ENCODE data around the gene MARCO. TPM values are rescaled to one million over a fixed set of nuclear protein-coding genes. Genes with fewer than 3 reads are reported as not detected.
"Not testable (repeated sequence)": the region's sequence is repeated elsewhere in the genome, so short reads cannot be mapped to it uniquely, and the experiment has no call there.

Gene MARCO
- total RNA-seq, 2 donors from 2014 or later: not detected

DNA sequence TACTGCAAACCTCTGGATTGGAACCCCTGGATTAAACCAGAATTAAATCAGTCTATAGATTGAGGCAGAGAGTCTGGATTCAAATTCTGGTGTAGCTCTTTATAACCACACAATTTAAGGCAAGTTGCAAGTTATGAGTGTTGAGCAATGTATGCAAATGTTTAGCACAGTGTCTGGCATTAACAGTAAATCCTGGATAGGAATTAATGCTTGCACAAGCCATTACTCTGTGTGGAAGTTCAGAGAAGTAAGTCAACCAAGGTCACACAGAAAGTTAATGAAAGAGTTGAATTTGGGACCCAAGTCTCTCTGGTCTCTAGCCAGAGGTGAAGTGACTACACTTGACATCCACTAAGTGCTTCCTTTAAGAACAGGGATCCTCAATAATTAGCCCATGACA lies 2.0 kb upstream of the MARCO start:
- Mint-ChIP-seq H3K4me3 (no peak overlapping the region), H3K27ac (no peak overlapping the region), H3K4me1 (peaks cover 10% of the 10 kb centered on the region), H3K36me3 (ENCODE audit: low read depth) (peaks cover 4% of the 10 kb centered on the region), H3K27me3 (peaks cover 29% of the 10 kb centered on the region)
- DNase-seq: no peak
- no peaks in the 10 kb centered on the region for H3K9me3 ChIP-seq (ENCODE audit: control insufficient read depth, low read length, poor library complexity, severe bottlenecking)
- ATAC-seq: no peak

DNA sequence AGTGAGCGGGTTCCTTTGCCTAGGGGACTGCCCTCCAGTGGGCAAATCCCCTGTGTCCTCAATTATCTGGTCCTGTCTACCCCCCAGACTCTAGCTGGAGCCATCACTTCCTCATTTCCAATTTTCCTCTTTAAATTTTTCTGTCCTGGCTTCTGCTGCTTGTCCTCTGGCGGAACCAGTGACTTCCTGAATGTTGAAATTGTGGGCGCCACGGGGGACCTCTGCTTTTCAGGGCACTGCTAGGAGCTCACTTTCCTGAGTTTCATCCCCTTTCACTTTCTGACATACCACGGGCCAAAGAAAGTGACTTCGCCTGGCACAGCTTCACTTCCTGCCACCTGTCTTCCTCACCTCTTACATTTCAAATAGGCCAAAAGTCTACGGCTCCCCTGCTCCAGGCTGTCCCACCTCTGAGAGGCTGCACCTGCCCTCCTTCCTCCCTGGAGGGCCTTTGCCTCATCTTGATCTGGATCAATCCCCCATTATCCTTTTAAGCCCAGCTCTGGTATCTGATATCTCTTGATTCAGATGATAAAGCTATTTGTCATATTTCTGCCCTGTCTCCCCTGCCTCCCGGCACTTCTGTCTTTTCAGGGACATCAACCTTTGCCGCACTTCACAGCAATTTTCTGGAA lies 1.4 kb upstream of the MARCO start:
- Mint-ChIP-seq H3K27me3 (peaks cover 29% of the 10 kb centered on the region), H3K27ac (no peak overlapping the region), H3K4me1 (peaks cover 10% of the 10 kb centered on the region), H3K4me3 (no peak overlapping the region), H3K36me3 (ENCODE audit: low read depth) (peaks cover 4% of the 10 kb centered on the region)
- no peaks in the 10 kb centered on the region for H3K9me3 ChIP-seq (ENCODE audit: control insufficient read depth, low read length, poor library complexity, severe bottlenecking)
- DNase-seq (no peak), ATAC-seq (no peak)

DNA sequence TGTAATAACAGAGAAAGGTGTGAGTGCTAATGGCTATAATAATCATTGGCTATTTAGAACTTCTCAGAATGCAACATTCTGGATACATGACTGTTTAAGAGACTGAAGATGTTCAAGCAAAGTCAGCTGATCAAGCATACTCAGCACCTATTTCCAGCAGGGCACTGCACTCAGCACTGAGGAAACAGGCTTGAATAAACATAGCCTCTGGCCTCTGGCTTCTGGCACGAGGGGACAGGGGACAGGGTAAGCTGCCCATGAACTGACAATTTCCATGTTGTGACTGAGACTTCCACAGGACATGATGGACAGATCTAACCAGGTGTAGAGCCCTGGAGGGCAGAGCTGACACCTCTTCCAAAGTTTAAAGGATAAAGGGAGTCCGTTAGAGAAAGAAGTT lies 1.3 kb downstream of the MARCO start:
- ATAC-seq: no peak
- peaks cover 37% of the 10 kb centered on the region for H3K27me3 Mint-ChIP-seq

DNA sequence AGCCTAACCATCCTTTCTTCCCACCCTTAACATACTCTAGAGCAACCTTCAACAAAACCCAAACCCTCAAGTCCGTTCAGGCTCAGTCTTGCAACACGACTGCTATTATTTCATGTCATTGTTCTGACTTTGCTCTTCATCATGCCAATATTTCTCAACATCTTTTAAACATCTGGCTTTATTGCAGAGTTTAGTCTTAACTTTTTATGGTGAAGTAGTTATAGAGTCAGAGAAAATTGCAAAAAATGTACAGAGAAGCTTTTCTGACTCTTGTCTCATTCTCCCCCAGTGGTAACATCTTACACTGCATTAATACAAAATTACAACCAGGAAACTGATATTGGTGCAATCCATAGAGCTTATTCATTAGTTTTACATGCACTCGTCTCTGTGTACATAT lies 3.9 kb downstream of the MARCO start:
- Mint-ChIP-seq H3K4me3 (no peak overlapping the region), H3K4me1 (peaks cover 6% of the 10 kb centered on the region), H3K27me3 (peaks cover 36% of the 10 kb centered on the region), H3K27ac (no peak overlapping the region), H3K36me3 (ENCODE audit: low read depth) (peaks cover 1% of the 10 kb centered on the region)
- DNase-seq (no peak), ATAC-seq (no peak)
- H3K9me3 ChIP-seq (ENCODE audit: control insufficient read depth, low read length, poor library complexity, severe bottlenecking): no peaks in the 10 kb centered on the region

More for the DNA sequence above, 1.3 kb downstream of the MARCO start:
- Mint-ChIP-seq H3K4me3 (no peak overlapping the region), H3K4me1 (peaks cover 10% of the 10 kb centered on the region), H3K27ac (no peak overlapping the region), H3K36me3 (ENCODE audit: low read depth) (peaks cover 4% of the 10 kb centered on the region)
- H3K9me3 ChIP-seq (ENCODE audit: control insufficient read depth, low read length, poor library complexity, severe bottlenecking): no peaks in the 10 kb centered on the region
- no peak for DNase-seq

DNA sequence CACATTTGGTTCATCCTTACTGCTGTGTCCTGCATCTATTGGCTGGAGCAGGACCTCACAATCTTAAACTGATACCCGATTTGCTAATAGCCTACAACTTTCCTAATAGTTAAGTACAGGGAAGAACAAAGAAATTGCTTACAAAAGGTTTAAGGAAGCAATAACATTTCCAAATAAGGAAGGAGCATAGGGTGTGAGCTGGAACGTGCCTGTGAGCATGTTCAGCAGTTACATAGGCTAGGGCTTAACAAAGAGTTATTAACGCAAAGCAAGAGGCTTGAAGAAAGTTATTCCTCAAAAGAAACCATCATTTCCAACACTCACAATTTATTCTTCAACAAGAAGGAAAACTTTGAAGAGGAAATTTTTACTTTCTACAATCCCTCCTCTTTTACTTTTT lies 6.3 kb downstream of the MARCO start:
- peaks cover 39% of the 10 kb centered on the region for H3K27me3 Mint-ChIP-seq
- H3K27ac Mint-ChIP-seq; H3K36me3 Mint-ChIP-seq (ENCODE audit: low read depth); H3K4me1 Mint-ChIP-seq; H3K4me3 Mint-ChIP-seq; ATAC-seq; H3K9me3 ChIP-seq (ENCODE audit: control insufficient read depth, low read length, poor library complexity, severe bottlenecking); DNase-seq: not testable (repeated sequence)

DNA sequence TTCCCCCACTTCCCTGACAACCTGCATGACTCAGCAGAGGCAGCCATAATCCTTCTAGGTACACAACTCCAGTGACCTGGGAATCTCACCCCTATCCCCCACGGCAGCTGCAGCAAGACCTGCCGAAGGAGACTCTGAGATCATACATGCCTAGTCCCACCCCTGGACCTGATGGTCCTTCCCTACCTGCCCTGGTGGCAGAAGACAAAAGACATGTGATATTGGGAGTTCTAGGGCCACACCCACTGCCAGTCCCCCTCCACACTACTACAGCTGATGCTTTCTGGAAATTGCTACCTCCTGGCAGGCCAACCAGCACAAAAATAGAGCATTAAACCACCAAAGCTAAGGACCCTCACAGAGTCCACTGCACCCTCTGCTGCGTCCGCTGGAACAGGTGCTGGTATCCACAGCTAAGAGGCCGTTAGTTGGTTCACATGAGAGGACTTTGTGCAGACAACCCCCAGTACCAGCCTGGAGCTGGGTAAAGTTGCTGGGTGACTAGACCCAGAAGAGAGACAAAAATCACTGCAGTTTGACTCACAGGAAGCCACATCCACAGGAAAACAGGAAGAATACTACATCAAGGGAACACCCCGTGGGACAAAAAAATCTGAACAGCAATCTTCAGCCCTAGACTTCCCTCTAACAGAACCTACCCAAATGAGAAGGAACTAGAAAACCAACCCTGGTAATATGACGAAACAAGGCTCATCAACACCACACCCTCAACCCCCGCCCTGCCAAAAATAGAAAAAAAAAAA lies 12.5 kb downstream of the MARCO start:
- Mint-ChIP-seq H3K4me1 (no peaks in the 10 kb centered on the region), H3K4me3 (no peak overlapping the region), H3K36me3 (ENCODE audit: low read depth) (no peaks in the 10 kb centered on the region), H3K27ac (no peak overlapping the region), H3K27me3 (peaks cover 26% of the 10 kb centered on the region)
- ATAC-seq (no peak), DNase-seq (no peak)
- no peaks in the 10 kb centered on the region for H3K9me3 ChIP-seq (ENCODE audit: control insufficient read depth, low read length, poor library complexity, severe bottlenecking)

DNA sequence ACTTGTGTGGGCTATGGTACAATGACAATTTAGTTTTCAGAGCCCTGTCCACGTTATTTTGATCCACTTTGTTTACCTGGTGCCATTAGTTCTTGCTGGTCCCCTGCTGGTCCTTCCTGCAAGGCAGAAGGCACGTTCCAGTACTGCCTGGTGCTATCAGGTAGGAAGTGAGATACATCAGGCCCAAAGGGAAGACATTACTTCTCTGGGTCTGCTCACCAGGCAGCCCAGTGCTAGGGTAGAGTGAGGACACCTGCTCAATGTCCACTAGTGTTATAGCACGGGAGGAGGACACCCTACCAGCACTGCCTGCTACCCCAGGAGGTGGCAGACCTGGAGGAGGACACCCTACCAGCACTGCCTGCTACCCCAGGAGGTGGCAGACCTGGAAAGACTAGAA lies 23.7 kb downstream of the MARCO start:
- no peaks in the 10 kb centered on the region for H3K9me3 ChIP-seq (ENCODE audit: control insufficient read depth, low read length, poor library complexity, severe bottlenecking)
- ATAC-seq (no peak), DNase-seq (no peak)
- Mint-ChIP-seq H3K4me3 (no peak overlapping the region), H3K27me3 (peaks cover 28% of the 10 kb centered on the region), H3K4me1 (peaks cover 4% of the 10 kb centered on the region), H3K36me3 (ENCODE audit: low read depth) (no peaks in the 10 kb centered on the region), H3K27ac (no peak overlapping the region)

DNA sequence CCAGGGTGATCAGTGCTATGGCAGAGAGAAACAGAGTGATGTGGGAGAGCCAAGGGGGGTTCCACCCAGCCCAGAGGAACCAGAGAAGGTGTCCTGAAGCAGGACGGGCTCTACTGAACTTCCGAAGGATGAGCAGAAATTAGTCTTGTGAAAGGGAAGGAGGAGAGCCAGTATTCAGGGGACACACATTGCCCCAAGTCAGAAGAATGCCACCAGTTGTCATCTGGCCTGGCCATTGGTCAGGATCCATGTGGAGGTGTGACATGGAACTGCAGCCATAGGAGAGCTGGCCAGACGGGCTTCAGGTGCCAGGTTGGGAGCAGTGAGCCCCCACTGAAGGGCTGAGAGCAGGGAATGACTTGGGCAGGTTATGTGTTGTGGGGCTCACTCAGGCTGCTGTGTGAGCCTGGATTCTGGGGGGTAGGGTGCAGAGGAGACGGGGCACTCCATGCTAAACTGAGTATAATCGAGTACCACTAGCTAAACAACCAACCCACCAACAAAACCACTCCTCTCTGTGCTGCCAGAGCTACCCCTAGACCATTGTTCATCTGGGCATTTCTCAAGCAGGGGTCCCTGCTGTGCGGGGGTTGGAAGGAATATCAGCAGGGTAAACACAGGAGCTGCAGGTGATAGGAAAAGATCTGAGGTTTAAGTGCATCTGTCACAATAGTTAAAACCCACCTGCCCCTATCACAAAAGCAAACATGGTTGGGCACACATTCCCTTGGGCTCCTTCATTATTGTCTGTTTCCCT lies 25.3 kb downstream of the MARCO start:
- DNase-seq: no peak
- Mint-ChIP-seq H3K27me3 (peaks cover 31% of the 10 kb centered on the region), H3K4me3 (no peak overlapping the region), H3K4me1 (peaks cover 4% of the 10 kb centered on the region), H3K27ac (no peak overlapping the region), H3K36me3 (ENCODE audit: low read depth) (no peaks in the 10 kb centered on the region)
- H3K9me3 ChIP-seq (ENCODE audit: control insufficient read depth, low read length, poor library complexity, severe bottlenecking): no peaks in the 10 kb centered on the region
- no peak for ATAC-seq

DNA sequence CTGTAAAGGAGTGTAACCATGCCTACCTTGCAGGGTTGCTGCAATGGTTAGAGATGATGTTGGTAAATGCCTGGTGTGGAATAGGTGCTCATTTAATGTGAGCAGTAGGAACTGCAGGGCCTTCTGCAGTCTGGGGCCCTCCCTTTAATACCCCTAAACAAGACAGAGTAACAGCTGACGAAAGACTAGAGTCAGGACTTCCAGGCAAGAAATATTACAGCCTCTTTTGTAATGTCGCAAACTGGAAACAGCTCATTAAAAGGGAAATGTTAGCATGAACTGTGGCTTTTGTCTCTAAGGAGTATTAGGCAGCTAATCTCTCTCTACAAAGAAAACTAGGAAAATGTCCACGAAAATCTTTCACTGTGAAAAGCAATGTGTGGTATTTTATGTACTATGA lies 26.0 kb downstream of the MARCO start:
- ATAC-seq (no peak), DNase-seq (no peak)
- Mint-ChIP-seq H3K27me3 (peaks cover 39% of the 10 kb centered on the region), H3K4me1 (peaks cover 4% of the 10 kb centered on the region), H3K27ac (no peak overlapping the region), H3K36me3 (ENCODE audit: low read depth) (peaks cover under 1% of the 10 kb centered on the region), H3K4me3 (no peak overlapping the region)
- H3K9me3 ChIP-seq (ENCODE audit: control insufficient read depth, low read length, poor library complexity, severe bottlenecking): no peaks in the 10 kb centered on the region

DNA sequence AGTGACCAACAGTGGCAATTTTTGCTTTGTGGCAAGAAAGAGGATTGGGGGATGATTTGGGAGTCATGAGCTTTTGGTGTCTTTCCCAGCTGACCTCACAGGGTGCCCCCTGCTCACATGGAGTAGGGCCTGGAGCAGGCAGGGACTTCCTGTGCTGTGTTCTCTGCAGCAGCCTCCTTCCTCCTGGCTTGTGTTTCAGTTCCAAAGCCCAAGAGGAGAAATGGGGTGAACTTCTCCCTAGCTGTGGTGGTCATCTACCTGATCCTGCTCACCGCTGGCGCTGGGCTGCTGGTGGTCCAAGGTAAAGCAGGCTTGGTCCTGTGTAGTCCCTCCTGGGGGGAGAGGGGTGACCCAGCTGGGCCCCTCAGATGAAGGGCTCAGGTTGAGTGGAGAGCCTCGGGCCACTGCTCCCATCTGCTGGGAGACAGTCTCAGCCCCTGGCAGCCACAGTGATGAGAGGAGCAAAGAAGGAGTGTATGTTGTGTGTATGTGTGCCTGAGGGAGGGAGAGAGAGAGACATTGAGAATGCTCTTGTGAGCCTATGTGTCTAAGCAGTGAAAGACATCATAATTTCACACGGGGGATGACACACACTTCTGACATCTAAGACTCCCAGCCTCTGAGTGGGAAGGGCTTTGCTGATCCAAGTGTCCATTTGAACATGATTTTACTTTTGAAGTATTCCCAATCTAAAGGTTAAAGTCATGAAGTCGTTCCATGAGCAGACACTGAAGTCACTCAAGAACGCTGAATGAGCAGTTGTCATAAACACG lies 27.2 kb downstream of the MARCO start:
- H3K36me3 Mint-ChIP-seq (ENCODE audit: low read depth): peaks cover 3% of the 10 kb centered on the region
- ATAC-seq (no peak), DNase-seq (no peak)
- H3K27me3 Mint-ChIP-seq: peaks cover 47% of the 10 kb centered on the region
- peaks cover 4% of the 10 kb centered on the region for H3K4me1 Mint-ChIP-seq
- no peak overlapping the region for H3K27ac Mint-ChIP-seq
- H3K9me3 ChIP-seq (ENCODE audit: control insufficient read depth, low read length, poor library complexity, severe bottlenecking): no peaks in the 10 kb centered on the region
- H3K4me3 Mint-ChIP-seq: no peak overlapping the region

DNA sequence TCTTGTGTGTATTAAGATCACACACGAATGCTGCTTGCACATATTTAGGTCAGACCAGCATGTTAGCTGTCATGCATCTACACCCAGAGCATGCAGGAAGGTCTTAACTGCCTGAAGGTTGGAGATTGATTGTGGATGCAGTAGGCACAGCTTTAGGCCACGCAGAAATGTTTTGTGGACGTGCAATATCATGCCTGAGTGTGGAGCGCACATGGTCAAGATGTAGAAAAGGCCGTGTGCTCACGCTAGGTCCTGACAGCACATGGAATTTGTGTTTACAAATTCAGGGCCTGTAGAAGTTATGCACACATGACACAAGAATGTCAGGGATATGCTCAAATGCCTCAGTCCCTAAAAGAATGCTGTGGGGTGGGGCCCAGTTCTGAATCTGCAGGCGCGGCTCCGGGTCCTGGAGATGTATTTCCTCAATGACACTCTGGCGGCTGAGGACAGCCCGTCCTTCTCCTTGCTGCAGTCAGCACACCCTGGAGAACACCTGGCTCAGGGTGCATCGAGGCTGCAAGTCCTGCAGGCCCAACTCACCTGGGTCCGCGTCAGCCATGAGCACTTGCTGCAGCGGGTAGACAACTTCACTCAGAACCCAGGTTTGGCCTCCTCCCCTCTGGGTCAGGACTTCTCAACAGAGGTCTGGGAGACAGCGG lies 27.9 kb downstream of the MARCO start:
- no peak for ATAC-seq
- Mint-ChIP-seq H3K27ac (no peak overlapping the region), H3K27me3 (peaks cover 54% of the 10 kb centered on the region), H3K36me3 (ENCODE audit: low read depth) (peaks cover 3% of the 10 kb centered on the region), H3K4me3 (no peak overlapping the region), H3K4me1 (peaks cover 4% of the 10 kb centered on the region)
- DNase-seq: no peak
- H3K9me3 ChIP-seq (ENCODE audit: control insufficient read depth, low read length, poor library complexity, severe bottlenecking): no peaks in the 10 kb centered on the region

DNA sequence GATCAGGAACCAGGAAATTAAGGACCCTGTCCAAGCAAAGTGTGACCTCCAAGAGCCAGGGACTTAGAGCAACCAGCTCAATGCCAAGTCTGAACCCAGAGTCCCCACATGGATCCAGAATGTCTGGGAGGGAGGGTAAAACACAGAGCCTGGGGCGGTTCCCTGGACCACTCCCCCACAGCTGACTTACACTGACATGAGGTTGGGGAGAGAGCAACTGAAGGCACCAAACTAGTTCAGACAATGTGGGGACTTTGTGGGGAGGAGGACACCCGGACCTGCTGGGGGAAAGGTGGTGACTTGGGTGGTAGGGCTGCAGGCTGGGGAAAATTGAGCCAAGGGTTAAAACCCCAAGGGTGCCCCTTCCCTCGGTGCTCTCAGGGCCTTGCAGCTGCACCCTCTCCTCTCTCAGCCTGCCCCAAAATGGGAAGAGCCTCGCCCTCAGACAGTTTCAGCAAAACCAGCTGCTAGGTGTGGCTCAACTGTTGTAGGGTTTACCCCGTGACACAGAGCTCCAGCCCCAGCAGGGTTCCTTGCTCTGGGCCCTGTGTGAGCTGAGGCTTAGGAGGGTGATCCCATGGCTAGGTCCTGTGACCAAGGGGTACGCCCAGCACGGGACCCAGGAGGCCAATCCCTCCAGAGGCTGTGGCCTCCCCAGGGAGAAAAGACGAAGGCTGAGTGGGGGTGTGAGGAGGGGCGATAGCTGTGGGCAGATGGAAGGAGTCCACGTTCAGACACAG lies 28.6 kb downstream of the MARCO start:
- Mint-ChIP-seq H3K36me3 (ENCODE audit: low read depth) (peaks cover 3% of the 10 kb centered on the region), H3K4me3 (no peak overlapping the region), H3K27me3 (peaks cover 61% of the 10 kb centered on the region), H3K27ac (no peak overlapping the region), H3K4me1 (peaks cover 4% of the 10 kb centered on the region)
- ATAC-seq (peak; percentile 40), DNase-seq (no peak)
- H3K9me3 ChIP-seq (ENCODE audit: control insufficient read depth, low read length, poor library complexity, severe bottlenecking): no peaks in the 10 kb centered on the region

All from T-helper 17 cell (primary cell).